HepG2 (cell line): ENCODE data around the gene NOP9. TPM values are rescaled to one million over a fixed set of nuclear protein-coding genes. Genes with fewer than 3 reads are reported as not detected.

ENCODE experiments used
- ATAC-seq: fragments of 200-7000 bp; cut with Tn5 transposase; 3 replicates; pipeline ENCODE4 v1.9.1; 2020; ENCODE audit warnings: mild to moderate bottlenecking, moderate library complexity
- BruUV-seq: library from RNA; stranded (reverse); fragments of 400-500 nt; replicated peaks from 2 replicates; lab custom pipeline; 2021; lab: Mats Ljungman, UMichigan
- CTCF ChIA-PET: fragments of 300-600 bp; formaldehyde crosslinking; extraction: SDS; loops from one replicate; lab custom pipeline; 2021; ENCODE audit warnings: low total read pairs, inconsistent platforms, low intra/inter-chr PET ratio; lab: Yijun Ruan, JAX
- POLR2A ChIA-PET: fragments of 350-600 bp; sonication (Branson Sonifier 250); formaldehyde crosslinking; loops from one replicate; lab custom pipeline; 2020; ENCODE audit warnings: antibody characterized with exemption, inconsistent platforms; lab: Yijun Ruan, JAX
- DNase-seq: peaks from one replicate; pipeline ENCODE4 v3.0.0-alpha.2; 2015; ENCODE audit warnings: low spot score
- FAIRE-seq: peaks from 3 replicates; lab custom pipeline; 2011; peaks lifted over from hg19 to GRCh38; lab: Jason Lieb, UNC
- H2AFZ ChIP-seq: one replicate; pipeline ENCODE4 v1.6.1; 2011; ENCODE audit warnings: low read length, inconsistent platforms
- H3K27ac ChIP-seq: fragments of 300-600 bp; 3 replicates; pipeline ENCODE4 v1.8.0; 2011; ENCODE audit warnings: mixed run types, mild to moderate bottlenecking, mixed read lengths, low read length, inconsistent platforms; ENCODE audit not compliant: insufficient read depth; ENCODE audit errors: extremely low read length
- H3K27me3 ChIP-seq, 2 experiments: fragments of 200-600 bp in 1 of 2; 2 replicates in 1 of 2; 3 replicates in 1 of 2; pipeline versions ENCODE4 v1.6.0 to v1.8.0; 2011; ENCODE audit warnings: low read length in 2 of 2, mild to moderate bottlenecking in 2 of 2, moderate library complexity in 2 of 2, inconsistent platforms in 1 of 2; ENCODE audit not compliant: insufficient read depth in 2 of 2, control insufficient read depth in 1 of 2
- H3K36me3 ChIP-seq, 2 experiments: fragments of 200-600 bp in 1 of 2; replicated peaks in 1 of 2; 2 replicates in 1 of 2; 3 replicates in 1 of 2; pipeline versions ENCODE4 v1.5.1 to v1.8.0; 2011; ENCODE audit warnings: low read length in 2 of 2, inconsistent platforms in 1 of 2; ENCODE audit not compliant: insufficient read depth in 2 of 2, control insufficient read depth in 1 of 2
- H3K4me1 ChIP-seq: 2 replicates; pipeline ENCODE4 v1.5.1; 2012; ENCODE audit warnings: low read length, inconsistent platforms; ENCODE audit not compliant: insufficient read depth
- H3K4me2 ChIP-seq: 2 replicates; pipeline ENCODE4 v1.6.0; 2011; ENCODE audit warnings: low read depth, low read length, inconsistent platforms
- H3K4me3 ChIP-seq, 3 experiments: fragments of 200-600 bp in 1 of 3; sonication (generic), shearing (Covaris generic) in 1 of 3; replicated peaks in 1 of 3; 2 replicates each; pipeline ENCODE4 v1.5.1; 2011 to 2016; ENCODE audit warnings: low read length in 3 of 3, inconsistent platforms in 2 of 3, low read depth in 2 of 3, mild to moderate bottlenecking in 2 of 3, control low read depth in 1 of 3, mixed read lengths in 1 of 3; ENCODE audit not compliant: insufficient read depth in 1 of 3
- H3K79me2 ChIP-seq: one replicate; pipeline ENCODE4 v1.6.1; 2011; ENCODE audit warnings: low read length, inconsistent platforms; ENCODE audit not compliant: insufficient read depth
- H3K9ac ChIP-seq: 2 replicates; pipeline ENCODE4 v1.6.0; 2011; ENCODE audit warnings: mild to moderate bottlenecking, low read depth, low read length, inconsistent platforms; ENCODE audit not compliant: insufficient read depth
- H3K9me3 ChIP-seq: 2 replicates; pipeline ENCODE4 v1.5.1; 2012; ENCODE audit warnings: mild to moderate bottlenecking, low read length
- H4K20me1 ChIP-seq: 2 replicates; pipeline ENCODE4 v1.6.0; 2011; ENCODE audit warnings: inconsistent platforms, mild to moderate bottlenecking, low read length, moderate library complexity; ENCODE audit not compliant: insufficient read depth
- CENPX ChIP-seq: sonication (generic); formaldehyde crosslinking; IDR thresholded peaks from 2 replicates; pipeline ENCODE4 v1.9.0; 2021; ENCODE audit warnings: mild to moderate bottlenecking, missing genetic modification reagents, moderate library complexity
- FOXK1 ChIP-seq: sonication (generic); formaldehyde crosslinking; IDR thresholded peaks from 2 replicates; pipeline ENCODE4 v1.4.0; 2020; ENCODE audit warnings: low read depth, missing genetic modification reagents, borderline replicate concordance
- KLF6 ChIP-seq: IDR thresholded peaks from 2 replicates; pipeline ENCODE4 v1.8.0; 2016; ENCODE audit warnings: missing biosample characterization, missing genetic modification reagents
- PPARG ChIP-seq: conservative IDR thresholded peaks from 2 replicates; pipeline ENCODE4 v1.6.1; 2016; ENCODE audit warnings: missing biosample characterization, missing genetic modification reagents
- RBFOX2 ChIP-seq: fragments of 200-400 bp; formaldehyde crosslinking; IDR thresholded peaks from 2 replicates; pipeline ENCODE4 v1.6.1; 2017; ENCODE audit warnings: low read depth, mild to moderate bottlenecking, low read length
- RELA ChIP-seq: sonication (generic); formaldehyde crosslinking; IDR thresholded peaks from 2 replicates; pipeline ENCODE4 v1.4.0; 2020; ENCODE audit warnings: missing genetic modification reagents
- RORA ChIP-seq: sonication (generic); formaldehyde crosslinking; IDR thresholded peaks from 2 replicates; pipeline ENCODE4 v1.5.0; 2020; ENCODE audit warnings: mild to moderate bottlenecking, missing genetic modification reagents, moderate library complexity
- RXRA ChIP-seq: sonication (generic); formaldehyde crosslinking; IDR thresholded peaks from 2 replicates; pipeline ENCODE4 v1.5.1; 2020; ENCODE audit warnings: missing genetic modification reagents
- SMAD1 ChIP-seq: sonication (generic); formaldehyde crosslinking; IDR thresholded peaks from 2 replicates; pipeline ENCODE4 v1.4.0; 2020; ENCODE audit warnings: missing genetic modification reagents, low read depth, mild to moderate bottlenecking, borderline replicate concordance
- SMAD9 ChIP-seq: sonication (generic); formaldehyde crosslinking; IDR thresholded peaks from 2 replicates; pipeline ENCODE4 v1.5.1; 2020; ENCODE audit warnings: mild to moderate bottlenecking, missing genetic modification reagents
- ZNF558 ChIP-seq: sonication (generic); formaldehyde crosslinking; IDR thresholded peaks from 2 replicates; pipeline ENCODE4 v1.9.0; 2022; ENCODE audit warnings: mild to moderate bottlenecking, missing genetic modification reagents, borderline replicate concordance
- ZNF569 ChIP-seq: sonication (generic); formaldehyde crosslinking; IDR thresholded peaks from 2 replicates; pipeline ENCODE4 v1.5.0; 2020; ENCODE audit warnings: mild to moderate bottlenecking, missing genetic modification reagents, moderate library complexity, borderline replicate concordance
- ZSCAN25 ChIP-seq: sonication (generic); formaldehyde crosslinking; IDR thresholded peaks from 2 replicates; pipeline ENCODE4 v1.8.0; 2022; ENCODE audit warnings: mild to moderate bottlenecking, missing genetic modification reagents
- WGBS: methylation state at CpG from one replicate; pipeline ENCODE4 v1.1.6; 2017; ENCODE audit warnings: low lambda C conversion rate; 5-methylcytosine and 5-hydroxymethylcytosine counted together
- in situ Hi-C: cut with HindIII; loops from 2 replicates; pipeline ENCODE4 v1.10.0; 2017; ENCODE audit warnings: low pct_unique_long_range_greater_than_20kb; ENCODE audit not compliant: extremely low pct_ligation_motif_present
- intact Hi-C: fragments of 100-400 bp; cut with micrococcal nuclease; formaldehyde crosslinking; loops from one replicate; pipeline ENCODE4 v1.10.0; 2022; ENCODE audit not compliant: unreplicated experiment
- polyA plus RNA-seq, 8 experiments: library from polyadenylated mRNA; depleted of rRNA in 3 of 8; stranded (reverse) in 7 of 8; unstranded in 1 of 8; fragments of >200 nt; fragmentation: Illumina TruSeq in 4 of 8; extraction: Trizol in 4 of 8; gene quantifications; 2 replicates each; pipeline versions ENCODE4 v1.2.1 to v1.2.3, GENCODE V29; 2011 to 2016; ENCODE audit warnings: low read depth in 4 of 8, missing spikeins in 1 of 8, mixed read lengths in 1 of 8; ENCODE audit not compliant: insufficient read depth in 1 of 8
- total RNA-seq, 5 experiments: library from RNA; depleted of rRNA; stranded (reverse); fragments of >200 nt; fragmentation: Illumina TruSeq; extraction: Trizol; gene quantifications; 2 replicates each; pipeline ENCODE4 v1.2.3, GENCODE V29; 2016; ENCODE audit warnings: low read depth in 1 of 5
- TF ChIP-seq, protein P1 (sequence below): sonication (generic); formaldehyde crosslinking; IDR thresholded peaks from 2 replicates; pipeline ENCODE4 v1.4.0; 2020; ENCODE audit warnings: missing genetic modification reagents, mild to moderate bottlenecking, borderline replicate concordance
- TF ChIP-seq, protein P2 (sequence below): IDR thresholded peaks from 2 replicates; pipeline ENCODE4 v1.6.1; 2016
- TF ChIP-seq, protein P3 (sequence below): sonication (generic); formaldehyde crosslinking; IDR thresholded peaks from 2 replicates; pipeline ENCODE4 v1.8.1; 2023; ENCODE audit warnings: mild to moderate bottlenecking, missing genetic modification reagents
- TF ChIP-seq, protein P4 (sequence below): sonication (generic); formaldehyde crosslinking; IDR thresholded peaks from 2 replicates; pipeline ENCODE4 v1.8.1; 2023; ENCODE audit warnings: missing genetic modification reagents, mild to moderate bottlenecking, borderline replicate concordance

NOP9 gene
- total and polyA plus RNA-seq, 2 of the 13 experiments (the other 11 are each of a cell fraction or from before 2014, with no cell fraction given) = 24.5 to 61.6 TPM

DNA sequence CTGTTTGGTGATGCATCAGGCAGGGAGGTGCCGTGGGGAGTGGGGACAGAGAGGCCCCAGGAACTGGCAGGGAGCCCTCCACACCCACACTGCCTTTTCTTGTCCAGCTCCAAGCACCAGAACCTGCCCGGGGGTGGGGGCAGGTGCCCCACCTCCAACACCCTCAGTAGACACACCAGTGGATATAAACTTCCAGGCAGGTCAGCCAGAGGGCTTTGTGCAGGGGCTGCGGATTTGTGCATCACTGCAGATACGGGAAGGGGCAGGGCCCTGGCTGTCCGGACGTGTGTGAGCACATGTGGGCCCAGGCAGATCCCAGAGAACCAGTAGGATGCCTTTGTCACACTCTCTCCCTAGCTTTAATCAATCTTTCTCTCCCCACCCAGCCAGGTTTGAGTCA lies 35.4 kb upstream of the NOP9 start:
- H4K20me1 ChIP-seq = no peaks in the 10 kb centered on the region
- intact Hi-C loops = no loop called here
- ChIA-PET POLR2A (interaction anchor here (1.0 to 16.5 kb wide), 4 partner anchors 12 to 43 kb away, joined by 5 to 435 read pairs (median 15); partner anchors contain the start of genes CIDEB, DHRS1, NOP9 and TINF2), CTCF (no interaction called here)
- no peaks in the 10 kb centered on the region for H3K9me3 ChIP-seq
- H3K4me2 ChIP-seq = no peak overlapping the region
- in situ Hi-C loops = no loop called here
- no peak overlapping the region for H3K4me3 ChIP-seq
- WGBS = 88% methylated on average over 6 of the region's 6 CpGs
- H3K4me1 ChIP-seq = peaks cover 13% of the 10 kb centered on the region
- no peak for FAIRE-seq
- no peaks in the 10 kb centered on the region for H3K27me3 ChIP-seq
- BruUV-seq = no TSS peak
- no peaks in the 10 kb centered on the region for H3K79me2 ChIP-seq
- peaks cover 19 to 38% of the 10 kb centered on the region in 2 experiments; a peak in 4 of 5 replicates for H3K36me3 ChIP-seq
- no peak for ATAC-seq
- no peak overlapping the region for H3K27ac ChIP-seq
- no peak overlapping the region for H2AFZ ChIP-seq
- no peak overlapping the region for H3K9ac ChIP-seq
- no peak for DNase-seq
- TF ChIP-seq PPARG (CRISPR knock-in tag) (no peak), ZNF569 (CRISPR knock-in tag) (no peak), RXRA (CRISPR knock-in tag) (no peak), KLF6 (no peak), FOXK1 (CRISPR knock-in tag) (no peak), RORA (CRISPR knock-in tag) (no peak), SMAD1 (CRISPR knock-in tag) (peak; percentile 48; the same call in 1 of the 2 replicates), RBFOX2 (0 out of 2 replicates have a peak, but pooled peaks have one; percentile 4), RELA (CRISPR knock-in tag) (no peak), CENPX (CRISPR knock-in tag) (no peak), ZSCAN25 (CRISPR knock-in tag) (no peak), ZNF558 (CRISPR knock-in tag) (no peak), SMAD9 (no peak)
- TF ChIP-seq, protein P1, sequence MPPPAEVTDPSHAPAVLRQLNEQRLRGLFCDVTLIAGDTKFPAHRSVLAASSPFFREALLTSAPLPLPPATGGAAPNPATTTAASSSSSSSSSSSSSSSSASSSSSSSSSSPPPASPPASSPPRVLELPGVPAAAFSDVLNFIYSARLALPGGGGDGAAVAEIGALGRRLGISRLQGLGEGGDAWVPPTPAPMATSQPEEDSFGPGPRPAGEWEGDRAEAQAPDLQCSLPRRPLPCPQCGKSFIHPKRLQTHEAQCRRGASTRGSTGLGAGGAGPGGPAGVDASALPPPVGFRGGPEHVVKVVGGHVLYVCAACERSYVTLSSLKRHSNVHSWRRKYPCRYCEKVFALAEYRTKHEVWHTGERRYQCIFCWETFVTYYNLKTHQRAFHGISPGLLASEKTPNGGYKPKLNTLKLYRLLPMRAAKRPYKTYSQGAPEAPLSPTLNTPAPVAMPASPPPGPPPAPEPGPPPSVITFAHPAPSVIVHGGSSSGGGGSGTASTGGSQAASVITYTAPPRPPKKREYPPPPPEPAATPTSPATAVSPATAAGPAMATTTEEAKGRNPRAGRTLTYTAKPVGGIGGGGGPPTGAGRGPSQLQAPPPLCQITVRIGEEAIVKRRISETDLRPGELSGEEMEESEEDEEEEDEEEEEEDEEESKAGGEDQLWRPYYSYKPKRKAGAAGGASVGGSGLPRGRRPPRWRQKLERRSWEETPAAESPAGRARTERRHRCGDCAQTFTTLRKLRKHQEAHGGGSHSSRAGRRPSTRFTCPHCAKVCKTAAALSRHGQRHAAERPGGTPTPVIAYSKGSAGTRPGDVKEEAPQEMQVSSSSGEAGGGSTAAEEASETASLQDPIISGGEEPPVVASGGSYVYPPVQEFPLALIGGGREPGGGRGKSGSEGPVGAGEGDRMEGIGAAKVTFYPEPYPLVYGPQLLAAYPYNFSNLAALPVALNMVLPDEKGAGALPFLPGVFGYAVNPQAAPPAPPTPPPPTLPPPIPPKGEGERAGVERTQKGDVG (CRISPR knock-in tag) = no peak
- TF ChIP-seq, protein P2, sequence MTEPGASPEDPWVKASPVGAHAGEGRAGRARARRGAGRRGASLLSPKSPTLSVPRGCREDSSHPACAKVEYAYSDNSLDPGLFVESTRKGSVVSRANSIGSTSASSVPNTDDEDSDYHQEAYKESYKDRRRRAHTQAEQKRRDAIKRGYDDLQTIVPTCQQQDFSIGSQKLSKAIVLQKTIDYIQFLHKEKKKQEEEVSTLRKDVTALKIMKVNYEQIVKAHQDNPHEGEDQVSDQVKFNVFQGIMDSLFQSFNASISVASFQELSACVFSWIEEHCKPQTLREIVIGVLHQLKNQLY = no peak
- TF ChIP-seq, protein P3, sequence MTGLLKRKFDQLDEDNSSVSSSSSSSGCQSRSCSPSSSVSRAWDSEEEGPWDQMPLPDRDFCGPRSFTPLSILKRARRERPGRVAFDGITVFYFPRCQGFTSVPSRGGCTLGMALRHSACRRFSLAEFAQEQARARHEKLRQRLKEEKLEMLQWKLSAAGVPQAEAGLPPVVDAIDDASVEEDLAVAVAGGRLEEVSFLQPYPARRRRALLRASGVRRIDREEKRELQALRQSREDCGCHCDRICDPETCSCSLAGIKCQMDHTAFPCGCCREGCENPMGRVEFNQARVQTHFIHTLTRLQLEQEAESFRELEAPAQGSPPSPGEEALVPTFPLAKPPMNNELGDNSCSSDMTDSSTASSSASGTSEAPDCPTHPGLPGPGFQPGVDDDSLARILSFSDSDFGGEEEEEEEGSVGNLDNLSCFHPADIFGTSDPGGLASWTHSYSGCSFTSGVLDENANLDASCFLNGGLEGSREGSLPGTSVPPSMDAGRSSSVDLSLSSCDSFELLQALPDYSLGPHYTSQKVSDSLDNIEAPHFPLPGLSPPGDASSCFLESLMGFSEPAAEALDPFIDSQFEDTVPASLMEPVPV = no peak
- TF ChIP-seq, protein P4, sequence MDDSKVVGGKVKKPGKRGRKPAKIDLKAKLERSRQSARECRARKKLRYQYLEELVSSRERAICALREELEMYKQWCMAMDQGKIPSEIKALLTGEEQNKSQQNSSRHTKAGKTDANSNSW (CRISPR knock-in tag) = no peak
